ENCODE measurements around the gene CTNND1. TPM values are rescaled to one million over a fixed set of nuclear protein-coding genes. Genes with fewer than 3 reads are reported as not detected.

The CTNND1 gene
- polyA plus RNA-seq, 1 experiment: 191 TPM

GRCh38 chr11:57727185-57727584, 34.4 kb upstream of the CTNND1 start:
- no peak overlapping the region for H3K27ac ChIP-seq (ENCODE audit: low read depth, low read length)
- no peaks in the 10 kb centered on the region for H3K27me3 ChIP-seq (ENCODE audit: control insufficient read depth, insufficient read depth, low read length)
- no peak for DNase-seq (ENCODE audit: low read depth, low spot score)
- CTCF ChIA-PET: no interaction called here
- no peaks in the 10 kb centered on the region for H3K9me3 ChIP-seq (ENCODE audit: control insufficient read depth, insufficient read depth, low read length)
- H3K4me3 ChIP-seq (ENCODE audit: low read depth, low read length): no peak overlapping the region
- POLR2A ChIA-PET: no interaction called here
- TF ChIP-seq, protein P1, sequence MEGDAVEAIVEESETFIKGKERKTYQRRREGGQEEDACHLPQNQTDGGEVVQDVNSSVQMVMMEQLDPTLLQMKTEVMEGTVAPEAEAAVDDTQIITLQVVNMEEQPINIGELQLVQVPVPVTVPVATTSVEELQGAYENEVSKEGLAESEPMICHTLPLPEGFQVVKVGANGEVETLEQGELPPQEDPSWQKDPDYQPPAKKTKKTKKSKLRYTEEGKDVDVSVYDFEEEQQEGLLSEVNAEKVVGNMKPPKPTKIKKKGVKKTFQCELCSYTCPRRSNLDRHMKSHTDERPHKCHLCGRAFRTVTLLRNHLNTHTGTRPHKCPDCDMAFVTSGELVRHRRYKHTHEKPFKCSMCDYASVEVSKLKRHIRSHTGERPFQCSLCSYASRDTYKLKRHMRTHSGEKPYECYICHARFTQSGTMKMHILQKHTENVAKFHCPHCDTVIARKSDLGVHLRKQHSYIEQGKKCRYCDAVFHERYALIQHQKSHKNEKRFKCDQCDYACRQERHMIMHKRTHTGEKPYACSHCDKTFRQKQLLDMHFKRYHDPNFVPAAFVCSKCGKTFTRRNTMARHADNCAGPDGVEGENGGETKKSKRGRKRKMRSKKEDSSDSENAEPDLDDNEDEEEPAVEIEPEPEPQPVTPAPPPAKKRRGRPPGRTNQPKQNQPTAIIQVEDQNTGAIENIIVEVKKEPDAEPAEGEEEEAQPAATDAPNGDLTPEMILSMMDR (IDR thresholded peaks at IDR 0.05; ENCODE audit: low read depth, low read length): no peak

DNA sequence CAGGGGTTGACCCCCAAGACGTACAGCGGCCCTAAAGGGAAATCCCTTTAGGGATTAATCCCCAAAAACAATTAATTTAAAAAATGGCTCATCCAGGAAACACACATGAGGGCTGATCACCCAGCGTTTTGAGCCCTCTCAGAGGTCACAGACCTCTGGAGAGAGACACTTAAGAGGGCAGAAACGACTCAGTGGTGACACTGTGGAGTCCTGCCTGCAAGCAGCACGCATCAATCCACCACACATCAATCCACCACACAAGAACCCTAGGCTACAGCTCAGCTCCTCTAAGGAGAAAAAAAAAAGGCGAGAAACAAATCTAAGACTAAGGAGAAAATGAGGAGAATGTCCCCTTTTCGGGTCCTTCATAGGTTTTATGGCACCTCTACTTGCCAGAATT, 32.8 kb upstream of the CTNND1 start:
- TF ChIP-seq, protein P1 (IDR thresholded peaks at IDR 0.05; ENCODE audit: low read depth, low read length): no peak
- CTCF ChIA-PET: interaction anchor here (1.3 kb wide), 1 partner anchor 72 kb away, joined by 3 read pairs; no protein-coding TSS in a partner anchor
- POLR2A ChIA-PET: interaction anchor here (1.2 kb wide), 1 partner anchor 12 kb away, joined by 3 read pairs; the partner anchor contains the start of gene SELENOH
- H3K9me3 ChIP-seq (ENCODE audit: control insufficient read depth, insufficient read depth, low read length): no peaks in the 10 kb centered on the region
- H3K27me3 ChIP-seq (ENCODE audit: control insufficient read depth, insufficient read depth, low read length): no peaks in the 10 kb centered on the region
- DNase-seq (ENCODE audit: low read depth, low spot score): no peak
- H3K4me3 ChIP-seq (ENCODE audit: low read depth, low read length): no peak overlapping the region
- no peak overlapping the region for H3K27ac ChIP-seq (ENCODE audit: low read depth, low read length)

DNA sequence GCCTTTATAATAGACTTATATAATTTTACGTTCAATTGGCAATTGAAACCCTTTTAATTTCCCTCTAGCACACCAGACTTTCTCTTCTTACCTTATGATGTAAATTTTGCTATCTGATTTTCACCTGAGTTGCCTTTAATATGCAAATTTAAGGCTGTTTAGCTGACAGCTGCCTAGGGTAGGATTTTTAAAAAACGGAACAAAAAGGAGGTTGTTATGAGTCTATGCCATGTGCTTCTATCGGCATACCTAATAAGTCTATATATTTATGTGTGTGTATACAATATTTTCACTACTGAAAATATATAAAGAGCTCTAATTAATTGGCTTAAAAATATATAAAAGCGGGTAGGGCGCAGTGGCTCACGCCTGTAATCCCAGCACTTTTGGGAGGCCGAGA, 32.1 kb upstream of the CTNND1 start:
- no peaks in the 10 kb centered on the region for H3K9me3 ChIP-seq (ENCODE audit: control insufficient read depth, insufficient read depth, low read length)
- TF ChIP-seq, protein P1 (IDR thresholded peaks at IDR 0.05; ENCODE audit: low read depth, low read length): no peak
- no peak overlapping the region for H3K4me3 ChIP-seq (ENCODE audit: low read depth, low read length)
- no peak overlapping the region for H3K27ac ChIP-seq (ENCODE audit: low read depth, low read length)
- CTCF ChIA-PET: interaction anchor here (0.6 kb wide), 1 partner anchor 789 kb away, joined by 3 read pairs; no protein-coding TSS in a partner anchor
- no peak for DNase-seq (ENCODE audit: low read depth, low spot score)
- POLR2A ChIA-PET: no interaction called here
- H3K27me3 ChIP-seq (ENCODE audit: control insufficient read depth, insufficient read depth, low read length): no peaks in the 10 kb centered on the region

DNA sequence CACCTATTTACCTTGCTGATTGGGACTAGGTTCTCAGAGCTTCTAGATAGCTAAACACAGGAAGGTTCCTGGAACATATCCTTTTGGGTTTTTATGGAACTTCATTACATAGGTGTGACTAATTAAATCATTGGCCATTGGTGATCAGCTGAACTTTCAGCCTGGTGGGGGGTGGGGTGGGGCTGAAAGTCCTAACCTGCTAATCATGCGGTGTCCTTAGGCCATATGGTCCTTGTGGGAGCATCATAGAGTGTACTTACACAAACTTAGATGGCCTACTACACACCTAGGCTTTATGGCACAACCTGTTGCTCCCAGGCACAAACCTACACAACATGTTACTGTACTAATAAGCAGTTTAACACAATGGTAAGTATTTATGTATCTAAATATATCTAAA, 28.9 kb upstream of the CTNND1 start:
- TF ChIP-seq, protein P1 (IDR thresholded peaks at IDR 0.05; ENCODE audit: low read depth, low read length): no peak
- no peak for DNase-seq (ENCODE audit: low read depth, low spot score)
- Histone ChIP-seq H3K4me3 (ENCODE audit: low read depth, low read length) (no peak overlapping the region), H3K27ac (ENCODE audit: low read depth, low read length) (no peak overlapping the region), H3K27me3 (ENCODE audit: control insufficient read depth, insufficient read depth, low read length) (no peaks in the 10 kb centered on the region), H3K9me3 (ENCODE audit: control insufficient read depth, insufficient read depth, low read length) (no peaks in the 10 kb centered on the region)
- ChIA-PET POLR2A (no interaction called here), CTCF (interaction anchor here (1.5 kb wide), 1 partner anchor 791 kb away, joined by 3 read pairs; no protein-coding TSS in a partner anchor)

DNA sequence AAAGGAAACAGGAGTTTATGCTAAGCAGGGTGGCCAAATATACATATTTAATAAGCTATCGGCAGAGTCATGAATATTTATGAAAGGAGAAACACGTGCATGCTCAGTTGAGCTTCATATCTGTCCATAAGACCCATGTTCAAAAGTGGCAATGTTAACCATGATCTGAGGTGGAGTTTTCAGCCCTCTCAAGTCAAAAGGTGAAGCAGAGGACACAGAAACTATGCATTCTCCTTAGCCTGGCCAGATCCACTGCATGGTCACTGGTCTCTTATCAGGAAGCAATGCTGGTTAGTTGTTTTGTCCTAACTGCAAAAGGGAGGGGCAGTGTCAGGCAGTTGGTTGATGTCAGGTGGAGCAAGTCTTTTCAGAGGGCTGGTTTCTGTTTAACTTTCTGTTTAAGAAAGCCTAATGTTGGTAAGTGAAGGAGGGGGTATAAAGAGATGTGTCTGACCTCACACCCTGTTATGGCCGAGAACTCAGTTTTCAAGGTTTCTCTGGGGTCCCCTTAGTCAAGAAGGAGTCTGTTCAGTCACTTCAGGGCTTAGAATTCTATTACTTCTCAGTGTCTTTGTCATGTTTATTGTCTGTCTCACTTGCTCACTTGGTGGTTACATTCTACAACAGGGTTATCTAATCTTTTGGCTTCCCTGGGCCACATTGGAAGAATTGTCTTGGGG, 25.8 kb upstream of the CTNND1 start:
- CTCF ChIA-PET: interaction anchor here (0.6 to 2.8 kb wide), 2 partner anchors 65 to 204 kb away, joined by 3 to 7 read pairs; no protein-coding TSS in a partner anchor
- POLR2A ChIA-PET: interaction anchor here (1.0 kb wide), 1 partner anchor 24 kb away, joined by 5 read pairs; the partner anchor contains the start of genes MED19 and TMX2
- Histone ChIP-seq H3K27ac (ENCODE audit: low read depth, low read length) (no peak overlapping the region), H3K4me3 (ENCODE audit: low read depth, low read length) (no peak overlapping the region), H3K27me3 (ENCODE audit: control insufficient read depth, insufficient read depth, low read length) (no peaks in the 10 kb centered on the region), H3K9me3 (ENCODE audit: control insufficient read depth, insufficient read depth, low read length) (no peaks in the 10 kb centered on the region)
- no peak for DNase-seq (ENCODE audit: low read depth, low spot score)
- TF ChIP-seq, protein P1 (IDR thresholded peaks at IDR 0.05; ENCODE audit: low read depth, low read length): no peak
